Activated CD4-positive, alpha-beta T cell treated with anti-CD3 and anti-CD28 coated beads, Interleukin-2, amount 50 U/mL, for 16 hours (primary cell): ENCODE results near the gene WDR7.
"Not testable (repeated sequence)": the region's sequence is repeated elsewhere in the genome, so short reads cannot be mapped to it uniquely, and the experiment has no call there.

Experiments
- DNase-seq: peaks from one replicate; pipeline ENCODE4 v3.0.0-alpha.2; 2020

WDR7 gene

DNA sequence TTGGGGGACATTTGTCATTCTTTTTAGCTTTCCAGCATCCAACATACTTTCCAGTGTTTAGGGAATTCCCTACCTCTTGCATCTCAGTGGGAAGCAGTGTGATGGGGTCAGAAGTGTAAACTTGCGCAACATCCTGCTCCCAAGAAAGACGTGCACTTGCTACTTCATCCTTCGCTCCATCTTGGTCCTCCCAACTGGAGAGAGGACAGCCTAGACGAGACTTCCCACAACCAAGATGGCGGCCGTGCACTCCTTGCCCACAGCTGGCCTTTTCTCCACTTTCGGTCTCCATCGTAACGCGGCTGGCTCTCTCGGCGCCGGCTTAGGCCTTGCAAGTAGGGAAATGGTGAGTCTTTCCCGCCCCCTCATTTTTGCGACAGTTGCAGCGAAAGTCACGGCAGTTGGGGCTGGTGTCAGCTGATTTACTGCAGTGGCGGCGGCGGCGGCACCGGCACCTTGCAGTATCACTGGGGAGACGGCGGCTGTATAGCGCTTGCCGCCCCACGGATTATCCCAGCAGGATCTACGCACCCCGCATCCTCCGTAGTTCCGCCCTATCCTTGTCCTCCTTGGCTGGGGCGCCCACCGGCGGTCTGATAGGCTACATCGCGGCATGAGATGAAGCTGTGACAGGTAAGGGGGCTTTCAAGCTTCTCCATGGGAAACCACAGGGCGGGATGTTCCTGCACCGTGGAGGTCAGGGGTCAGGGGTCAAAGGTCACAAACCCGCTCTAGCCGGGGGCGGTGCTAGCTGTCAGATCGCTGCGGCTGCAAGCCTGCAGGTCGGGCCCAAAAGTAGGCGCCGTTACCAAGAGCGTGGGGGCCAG lies at the start of gene WDR7:
TSS of gene WDR7 (plus strand) at position 416 of the 827 bp plus-strand sequence. CDS start 21,157 bp downstream, outside the sequence.
- peak; percentile 97 for DNase-seq

GRCh38 chr18:56606618-56607017 lies 44.5 kb upstream of the WDR7 start:
- DNase-seq, result no peak

DNA sequence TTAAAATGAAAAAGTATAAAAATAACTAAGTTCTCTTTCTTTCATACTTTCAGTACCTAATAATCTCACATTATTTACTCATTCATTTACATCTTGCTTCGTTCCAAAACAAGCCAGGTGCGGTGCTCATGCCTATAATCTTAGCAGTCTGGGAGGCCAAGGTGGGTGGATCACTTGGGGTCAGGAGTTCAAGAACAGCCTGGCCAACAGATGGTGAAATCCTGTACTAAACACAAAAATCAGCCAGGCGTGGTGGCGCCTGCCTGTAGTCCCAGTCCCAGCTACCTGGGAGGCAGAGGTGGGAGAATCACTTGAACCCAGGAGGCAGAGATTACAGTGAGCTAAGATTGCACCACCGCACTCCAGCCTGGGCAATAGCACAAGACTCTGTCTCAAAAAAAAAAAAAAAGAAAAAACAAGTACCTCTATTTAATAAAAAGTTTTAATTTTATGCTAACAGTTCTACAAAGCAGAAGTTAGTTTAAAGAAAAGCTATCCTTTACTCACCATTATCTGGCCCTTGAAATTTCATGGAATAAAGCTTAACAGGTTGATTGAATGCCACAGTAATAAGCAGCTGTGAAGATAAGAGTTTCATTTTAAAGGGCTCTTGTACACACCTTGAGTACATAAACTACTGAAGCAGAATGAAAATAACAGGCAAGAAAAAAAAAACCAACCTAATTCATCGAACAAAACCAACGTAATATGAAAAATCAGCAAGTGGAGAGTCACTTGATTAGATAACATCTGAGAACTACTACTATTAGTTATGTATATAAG lies 35.2 kb upstream of the WDR7 start:
- DNase-seq, result no peak

DNA sequence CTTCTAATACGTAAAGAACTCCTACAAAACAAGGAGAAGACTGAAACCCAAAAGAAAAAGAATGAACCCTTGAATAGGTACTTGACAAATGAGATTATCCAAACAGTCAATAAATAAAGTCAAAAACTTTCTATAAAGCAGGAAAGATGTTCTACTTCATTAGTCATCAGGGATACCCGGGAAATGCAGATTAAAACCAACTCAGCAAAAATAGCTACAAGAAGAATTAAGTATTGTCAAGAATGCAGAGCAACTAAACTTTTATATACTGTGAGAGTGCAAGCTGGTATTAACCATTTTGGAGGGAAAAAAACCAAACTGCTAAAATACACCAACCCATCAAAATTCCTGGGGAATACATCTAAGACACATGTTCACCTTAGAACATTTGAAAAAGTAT lies 23.2 kb upstream of the WDR7 start:
- DNase-seq, result no peak

DNA sequence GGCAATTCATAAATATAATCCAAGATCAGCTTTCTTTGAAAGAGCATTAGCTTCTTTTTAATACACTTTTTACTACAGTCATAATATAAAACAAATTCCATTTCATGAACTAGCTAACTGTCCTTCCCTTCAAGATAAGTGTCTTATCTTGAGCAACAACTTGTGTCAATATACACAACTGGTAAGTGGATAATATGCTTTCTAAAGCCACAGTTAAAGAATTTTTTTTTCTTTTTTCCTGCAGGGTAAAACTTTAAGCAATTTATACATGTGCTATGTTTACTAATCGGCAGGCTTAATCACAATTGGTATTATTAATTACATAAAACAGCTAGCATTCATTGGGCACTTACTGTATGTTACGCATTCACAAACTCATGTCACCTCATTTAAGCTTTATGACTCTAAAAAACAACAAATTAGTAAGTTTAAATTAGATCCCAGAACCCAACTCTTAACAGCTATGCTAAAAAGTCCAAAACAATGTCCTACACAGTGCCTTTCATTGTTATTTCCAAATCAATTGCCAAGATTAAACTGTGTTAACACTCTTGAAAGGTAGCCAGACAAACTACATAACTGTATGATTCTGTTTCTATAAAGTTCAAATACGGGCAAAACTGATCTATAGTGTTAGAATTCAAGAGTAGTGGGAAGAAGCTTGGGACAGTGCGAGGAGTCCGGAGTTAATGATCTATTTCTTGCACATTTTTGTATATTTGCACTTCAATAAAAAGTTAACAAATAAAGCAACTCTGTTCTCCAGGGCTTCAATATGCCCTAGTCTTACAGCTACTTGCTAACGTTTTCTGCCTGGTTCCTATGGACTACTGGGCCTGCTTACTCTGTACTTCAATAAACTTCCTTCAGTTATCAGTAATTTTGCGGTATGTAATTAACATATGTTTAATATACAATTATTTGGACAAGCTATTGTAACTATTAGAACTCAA lies 18.8 kb upstream of the WDR7 start:
- no peak for DNase-seq

GRCh38 chr18:56635007-56635406 lies 16.2 kb upstream of the WDR7 start:
- DNase-seq, result no peak

DNA sequence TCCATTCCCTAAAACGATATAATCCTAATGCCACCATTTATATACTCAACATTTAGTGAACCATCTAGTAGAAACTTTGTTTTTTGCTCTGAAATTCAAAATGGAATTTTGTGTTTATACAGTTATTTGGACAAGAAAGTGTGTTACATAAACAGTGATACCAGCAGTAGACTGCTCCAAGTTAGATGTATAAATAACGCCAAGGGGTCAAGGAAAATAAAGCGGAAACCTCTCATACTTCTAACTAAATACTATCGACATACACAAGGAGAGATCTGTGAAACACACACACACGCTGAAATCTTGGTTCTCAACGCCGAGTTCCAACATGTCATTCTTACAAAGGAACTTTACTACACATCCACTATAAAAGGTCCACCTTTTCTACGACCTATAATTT lies 14.0 kb upstream of the WDR7 start:
- DNase-seq, result no peak

DNA sequence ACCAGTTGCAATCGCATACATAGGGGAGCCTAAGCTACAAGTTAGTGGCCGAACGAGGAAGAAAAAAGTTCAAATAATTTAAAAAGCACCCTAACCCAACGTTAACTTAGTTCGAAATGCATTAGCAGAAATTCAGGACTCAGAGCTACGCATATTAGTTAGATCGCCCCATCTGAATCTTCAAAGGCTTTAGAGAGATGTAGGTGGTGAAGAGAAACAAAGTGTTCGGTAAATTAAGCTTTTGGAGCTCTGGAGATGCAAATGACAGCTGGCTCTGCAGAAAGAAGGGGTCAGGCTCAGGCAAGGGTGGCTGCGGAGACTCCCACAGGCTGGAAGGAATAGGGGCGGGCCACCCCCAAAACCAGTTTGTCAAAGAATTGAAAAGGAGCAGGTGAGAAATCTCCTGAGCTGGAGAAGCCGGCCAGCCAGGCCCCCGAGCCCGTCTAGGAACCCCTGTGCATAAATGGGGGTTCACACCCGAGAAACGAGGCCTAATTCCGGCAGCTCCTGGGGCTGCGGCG lies 13.4 kb upstream of the WDR7 start:
- DNase-seq, result no peak

DNA sequence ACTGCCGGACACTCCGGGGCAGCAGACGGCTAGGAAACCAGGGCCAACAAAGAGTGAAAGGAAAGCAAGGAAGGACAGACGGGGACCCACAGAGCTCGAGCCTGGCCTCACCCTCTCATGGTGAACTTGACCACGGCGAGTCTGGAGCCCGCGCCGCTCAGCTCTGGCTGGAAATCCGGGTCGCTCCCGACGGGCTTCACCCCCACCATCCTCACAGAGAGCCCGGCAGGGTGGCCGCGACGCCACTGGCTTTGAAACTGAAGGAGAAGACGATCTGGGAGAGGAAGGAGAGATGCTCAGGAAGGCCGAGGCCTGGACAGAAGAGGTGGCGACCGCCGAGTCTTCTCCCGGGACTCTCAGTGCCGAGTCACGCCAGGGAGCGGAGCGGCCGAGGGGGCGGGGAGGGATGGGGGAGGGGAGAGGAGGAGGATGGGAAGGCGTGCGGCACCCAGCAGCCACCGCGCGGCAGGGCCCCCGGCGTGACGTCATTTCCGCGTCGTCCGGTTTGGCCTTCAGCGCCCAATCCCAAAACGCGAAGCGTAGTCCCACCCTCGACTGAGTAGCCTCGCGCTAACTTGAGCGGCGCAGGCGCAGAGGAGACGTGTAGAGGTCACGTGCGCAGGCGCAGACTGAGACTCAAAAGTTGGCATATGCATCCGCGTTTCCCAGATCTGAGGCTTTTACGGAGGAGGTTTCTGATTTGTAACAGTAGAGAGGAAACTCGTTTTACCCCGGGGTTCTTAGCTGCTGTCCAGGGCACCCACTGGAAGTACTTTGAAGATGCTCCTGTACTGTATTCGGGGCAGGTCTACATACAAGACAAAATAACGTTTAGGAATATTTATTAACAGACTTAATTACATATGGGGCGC lies 12.7 kb upstream of the WDR7 start, which contains the start of gene TXNL1:
TSS of gene TXNL1 (minus strand) at position 361 of the 872 bp plus-strand sequence. CDS start at position 209, 152 bp downstream.
- DNase-seq, result peak; percentile 99

DNA sequence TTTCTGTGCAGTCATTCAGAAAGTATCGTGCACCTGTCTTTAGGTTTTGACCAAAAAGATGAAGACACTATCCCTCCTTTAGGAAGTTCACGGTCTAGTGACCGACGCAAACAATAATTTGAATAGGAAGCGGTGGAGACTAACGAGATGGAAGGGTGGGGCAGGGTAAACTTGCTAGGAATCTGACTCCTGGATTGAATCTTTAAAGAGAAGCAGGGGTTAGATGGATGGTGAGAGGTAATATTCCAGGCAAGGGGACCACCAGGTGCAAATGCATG lies 12.1 kb upstream of the WDR7 start:
- DNase-seq, result no peak

- DNase-seq, result no peak
These were observed 11.6 kb upstream of the WDR7 start for GRCh38 chr18:56639571-56639970.

DNA sequence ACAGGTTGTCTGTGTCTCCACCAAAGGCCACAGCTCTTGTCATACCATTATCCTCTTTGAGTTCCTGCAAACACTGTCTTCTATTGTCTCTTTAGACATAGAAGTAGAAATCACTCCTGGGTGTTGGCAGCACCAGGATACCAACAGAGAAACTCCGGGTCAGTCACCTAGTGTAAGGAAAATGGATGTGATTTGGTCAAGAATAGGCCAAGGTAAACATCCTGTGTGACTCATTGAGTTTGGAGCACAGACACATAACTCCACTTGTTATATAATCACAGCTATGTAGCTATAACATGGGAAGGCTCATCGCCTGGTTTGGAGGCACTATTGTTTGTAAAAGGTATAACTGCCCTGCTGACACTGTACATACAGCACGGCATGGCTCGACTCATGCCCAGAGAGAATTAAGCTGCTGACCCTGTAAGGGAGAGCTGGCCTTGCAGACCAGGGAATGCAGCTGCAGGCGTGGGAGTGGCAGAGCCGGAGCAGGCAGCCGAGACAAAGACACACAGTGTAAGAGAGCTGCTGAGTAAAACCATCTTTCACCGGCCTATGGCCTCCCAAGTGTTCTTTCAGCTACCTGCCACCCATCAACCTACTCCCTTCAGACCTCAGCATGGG lies 9.3 kb upstream of the WDR7 start:
- DNase-seq, result no peak

- DNase-seq, result no peak
These were observed 7.8 kb upstream of the WDR7 start for GRCh38 chr18:56643381-56643780.

DNA sequence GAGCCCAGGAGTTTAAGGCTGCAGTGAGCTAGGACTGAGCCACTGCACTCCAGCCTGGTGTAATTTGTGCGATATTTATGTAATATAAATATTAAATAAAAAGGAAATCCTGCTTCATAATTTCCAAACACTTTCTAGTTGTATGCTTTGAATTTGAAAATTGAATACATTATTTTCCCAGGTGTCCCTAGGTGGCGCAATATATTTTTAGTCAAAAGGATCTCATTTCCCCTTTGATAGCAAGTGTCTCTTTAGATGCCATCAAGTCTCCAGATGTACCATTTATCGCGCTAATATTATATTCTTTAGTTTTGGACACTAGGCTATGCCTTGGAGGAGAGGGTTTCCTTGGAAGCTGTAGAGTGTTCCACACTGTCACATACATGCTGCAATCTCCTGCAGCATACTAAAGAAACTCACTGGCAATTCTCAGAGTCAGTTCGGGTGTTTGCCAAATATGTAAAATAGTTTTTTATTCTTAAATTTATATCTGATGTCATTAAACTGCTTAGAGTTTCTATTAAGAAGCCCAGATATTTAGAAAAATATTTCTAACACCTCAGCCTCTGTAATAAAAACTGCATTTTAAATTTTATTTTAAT lies 5.6 kb upstream of the WDR7 start:
- no peak for DNase-seq

DNA sequence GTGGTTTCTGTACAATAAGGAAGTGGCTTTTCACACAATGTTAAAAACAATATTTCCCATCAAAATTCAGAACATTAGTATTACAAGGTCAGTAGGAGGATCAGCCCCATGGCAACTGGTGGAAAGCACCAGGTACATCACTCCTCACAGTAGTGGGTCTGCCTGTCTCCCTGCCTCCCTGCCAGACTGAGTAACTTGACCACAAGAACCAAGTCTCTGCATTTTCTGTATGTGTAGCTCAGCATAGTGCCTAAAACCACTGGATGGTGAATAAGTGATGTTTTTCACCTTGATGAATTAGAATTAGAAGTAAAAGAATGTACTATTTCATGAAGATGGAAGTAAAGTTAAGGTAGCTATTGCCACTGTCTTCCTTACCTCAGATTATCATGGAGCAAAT lies 4.1 kb upstream of the WDR7 start:
- DNase-seq, result peak; percentile 38

DNA sequence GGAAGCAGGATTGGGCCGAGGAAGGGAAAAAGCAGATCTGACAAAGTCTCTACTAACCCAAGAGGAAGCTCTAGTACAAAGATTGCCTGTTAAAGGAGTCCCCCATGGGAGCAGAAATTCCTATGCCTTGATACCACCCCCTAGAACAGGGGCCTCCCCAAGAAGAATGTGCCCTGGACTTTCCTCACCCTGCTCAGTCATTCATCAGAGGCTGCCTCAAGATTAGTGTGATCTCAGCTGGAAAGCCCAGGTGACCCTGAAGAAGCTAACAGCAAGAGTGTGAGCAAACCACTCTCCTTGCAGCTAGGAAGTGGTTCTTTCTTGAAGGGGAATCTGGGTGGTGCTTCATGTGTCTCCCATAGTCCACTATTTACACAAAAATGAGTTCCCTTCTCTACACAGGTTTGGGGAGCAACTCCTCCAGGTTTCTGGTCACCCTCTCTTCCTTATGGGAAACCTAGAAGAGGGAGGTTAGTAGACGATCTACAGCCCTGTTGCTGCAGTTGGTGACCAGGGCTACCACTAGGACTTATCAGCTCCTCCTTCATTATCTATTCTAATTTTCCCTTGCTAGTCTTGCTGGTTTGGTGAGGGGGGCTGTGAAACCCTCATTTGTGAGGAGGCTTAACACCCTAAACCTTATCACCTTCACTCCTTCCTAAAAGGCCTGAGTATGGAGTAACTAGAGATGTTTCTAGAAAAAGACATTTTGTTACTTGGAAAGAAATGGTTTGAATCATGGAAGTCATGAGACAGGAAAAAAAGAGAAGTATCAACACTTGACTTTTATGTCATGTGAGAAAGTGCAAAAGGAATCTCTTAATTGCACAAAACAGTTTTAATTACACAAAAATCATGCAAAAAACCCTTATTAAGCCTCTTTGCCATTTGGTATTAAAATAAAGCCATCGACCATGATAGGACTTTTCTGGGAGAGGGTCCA lies 2.9 kb upstream of the WDR7 start:
- no peak for DNase-seq

- no peak for DNase-seq
These were observed 1.2 kb upstream of the WDR7 start for GRCh38 chr18:56649996-56650395.

DNA sequence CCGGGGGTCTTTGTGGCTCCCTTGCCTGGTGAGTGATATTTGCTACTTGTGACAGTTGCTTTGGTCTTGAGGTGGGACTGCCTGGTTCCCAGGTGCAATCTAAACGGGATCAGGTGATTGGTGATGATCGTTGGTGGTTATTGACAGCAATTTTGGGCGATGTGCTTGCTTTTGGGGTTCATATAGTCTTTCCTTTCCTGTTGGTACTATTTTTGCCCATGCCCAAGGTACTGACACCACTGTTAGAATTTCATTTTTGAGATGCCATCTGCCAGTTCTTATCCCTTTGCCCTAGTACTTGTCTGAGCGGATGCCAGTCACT lies 573 bp downstream of the WDR7 start:
- no peak for DNase-seq

DNA sequence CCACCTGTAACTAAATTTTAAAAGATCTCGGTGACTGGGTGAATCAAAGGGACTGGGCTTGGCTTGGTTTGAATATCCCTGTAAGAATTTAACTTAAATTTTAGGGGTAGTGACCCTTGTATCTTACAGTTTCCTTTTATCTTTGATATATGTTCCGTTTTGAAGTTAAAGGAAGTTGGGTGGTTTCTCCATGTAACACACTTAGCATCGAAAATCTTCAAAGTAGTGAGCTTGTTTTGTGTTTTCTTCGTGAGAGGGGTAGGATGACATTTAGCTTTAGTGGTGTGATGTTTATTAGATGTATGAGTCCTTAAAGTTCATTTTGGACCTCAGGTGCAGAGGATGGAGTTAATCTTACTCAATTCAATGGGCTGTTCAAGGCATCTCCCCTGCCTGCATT lies 1.6 kb downstream of the WDR7 start:
- DNase-seq, result no peak

DNA sequence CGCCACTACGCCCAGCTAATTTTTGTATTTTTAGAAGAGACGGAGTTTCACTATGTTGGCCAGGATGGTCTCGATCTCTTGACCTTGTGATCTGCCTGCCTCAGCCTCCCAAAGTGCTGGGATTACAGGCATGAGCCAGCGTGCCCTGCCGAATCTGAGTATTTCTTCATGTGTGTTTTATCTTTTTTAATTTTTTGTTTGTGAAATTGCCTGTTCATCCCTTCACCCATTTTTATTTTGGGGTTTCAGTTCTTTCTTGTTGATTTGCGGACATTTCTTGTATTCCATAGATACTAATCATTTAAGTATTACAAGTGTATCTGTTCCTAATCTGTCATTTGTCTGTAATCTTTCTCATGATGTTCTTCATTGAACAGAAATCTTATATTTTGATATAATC lies 3.1 kb downstream of the WDR7 start:
- not testable (repeated sequence) for DNase-seq
